GM18498 (cell line): Measurements from ENCODE around the gene SLC25A43.
"Not testable (repeated sequence)": the region's sequence is repeated elsewhere in the genome, so short reads cannot be mapped to it uniquely, and the experiment has no call there.

Experiments used
- ATAC-seq: cut with Tn5 transposase; IDR thresholded peaks from one replicate; pipeline ENCODE4 v1.9.1; 2021; ENCODE audit warnings: mild to moderate bottlenecking, moderate library complexity; ENCODE audit not compliant: unreplicated experiment

Gene SLC25A43

DNA sequence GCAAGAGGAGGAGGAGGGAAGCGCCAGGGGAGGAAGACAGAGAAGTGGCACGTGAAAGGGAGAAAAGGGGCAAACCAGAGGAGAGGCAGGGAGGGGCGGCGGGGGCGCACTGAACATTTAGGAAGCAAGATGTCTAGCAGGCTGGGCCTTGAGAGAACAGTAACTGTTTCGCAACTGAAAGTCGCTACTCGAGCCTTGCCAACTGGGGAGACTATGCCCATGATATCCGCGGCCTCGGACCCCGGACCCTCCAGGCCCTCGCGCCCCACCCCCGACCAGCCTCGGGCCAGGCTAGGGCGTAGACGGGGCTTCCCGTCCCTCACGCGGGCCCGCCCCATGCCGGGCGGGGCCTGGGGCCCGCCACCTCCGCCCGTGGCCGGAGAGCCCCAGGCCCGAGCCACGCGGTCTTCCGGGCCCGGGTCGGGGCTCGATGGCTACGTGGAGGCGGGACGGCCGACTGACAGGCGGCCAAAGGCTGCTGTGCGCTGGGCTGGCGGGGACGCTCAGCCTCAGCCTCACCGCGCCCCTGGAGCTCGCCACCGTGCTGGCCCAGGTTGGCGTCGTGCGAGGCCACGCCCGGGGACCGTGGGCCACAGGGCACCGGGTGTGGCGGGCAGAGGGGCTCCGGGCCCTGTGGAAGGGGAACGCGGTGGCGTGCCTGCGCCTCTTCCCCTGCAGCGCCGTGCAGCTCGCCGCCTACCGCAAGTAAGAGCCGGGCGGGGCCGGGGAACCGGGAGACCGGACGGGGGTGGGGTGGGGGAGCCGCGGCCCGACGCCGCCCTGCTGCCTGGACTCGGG is at the start of gene SLC25A43:
SLC25A43 (plus strand) TSS at position 363 of the 798 bp plus-strand sequence; CDS start at position 431, 68 bp downstream.
- ATAC-seq, result peak; percentile 95

DNA sequence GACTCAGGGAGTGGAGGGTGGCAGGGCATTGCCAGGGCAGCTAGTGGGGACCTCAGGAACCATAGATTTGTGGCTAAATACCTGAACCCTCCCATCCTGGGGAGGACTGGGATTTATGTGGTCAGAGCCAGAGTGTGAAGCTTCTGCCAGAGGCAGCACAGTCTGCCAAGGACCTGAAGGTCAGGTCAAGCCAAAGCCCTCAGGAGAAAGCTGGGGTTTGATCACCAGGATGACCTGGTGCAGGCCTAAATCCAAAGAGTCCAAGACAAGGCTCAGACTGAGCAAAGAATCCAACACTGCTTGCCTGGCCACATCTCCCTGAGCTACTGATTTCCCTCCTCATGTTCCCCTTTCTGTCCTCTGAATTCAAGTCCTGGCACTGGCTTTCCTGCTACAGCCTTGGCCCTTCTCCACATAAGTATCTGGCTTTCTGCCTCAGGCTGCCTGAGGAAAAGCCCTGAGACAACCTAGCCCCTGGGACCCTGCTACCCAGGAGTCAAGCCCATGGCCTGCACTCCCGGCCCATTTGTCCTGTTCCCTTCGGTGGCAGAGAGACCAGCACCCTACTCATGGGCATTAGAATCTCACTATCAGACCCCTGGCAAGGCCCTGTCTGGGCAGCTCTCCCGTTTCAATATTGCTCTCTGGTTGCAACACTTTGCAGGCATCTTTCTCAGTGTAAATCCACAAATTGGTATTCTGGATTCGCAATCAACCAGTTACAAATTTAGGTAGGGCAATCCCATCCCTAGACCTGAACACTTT is 39.3 kb upstream of the SLC25A43 start:
- no peak for ATAC-seq

DNA sequence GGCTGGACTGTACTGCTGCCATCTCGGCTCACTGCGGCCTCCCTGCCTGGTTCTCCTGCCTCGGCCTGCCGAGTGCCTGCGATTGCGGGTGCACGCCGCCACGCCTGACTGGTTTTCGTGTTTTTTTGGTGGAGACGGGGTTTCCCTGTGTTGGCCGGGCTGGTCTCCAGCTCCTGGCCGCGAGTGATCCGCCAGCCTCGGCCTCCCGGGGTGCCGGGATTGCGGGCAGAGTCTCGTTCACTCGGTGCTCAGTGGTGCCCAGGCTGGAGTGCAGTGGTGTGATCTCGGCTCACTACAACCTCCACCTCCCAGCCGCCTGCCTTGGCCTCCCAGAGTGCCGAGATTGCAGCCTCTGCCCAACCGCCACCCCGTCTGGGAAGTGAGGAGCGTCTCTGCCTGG is 37.7 kb upstream of the SLC25A43 start:
- ATAC-seq, result not testable (repeated sequence)

DNA sequence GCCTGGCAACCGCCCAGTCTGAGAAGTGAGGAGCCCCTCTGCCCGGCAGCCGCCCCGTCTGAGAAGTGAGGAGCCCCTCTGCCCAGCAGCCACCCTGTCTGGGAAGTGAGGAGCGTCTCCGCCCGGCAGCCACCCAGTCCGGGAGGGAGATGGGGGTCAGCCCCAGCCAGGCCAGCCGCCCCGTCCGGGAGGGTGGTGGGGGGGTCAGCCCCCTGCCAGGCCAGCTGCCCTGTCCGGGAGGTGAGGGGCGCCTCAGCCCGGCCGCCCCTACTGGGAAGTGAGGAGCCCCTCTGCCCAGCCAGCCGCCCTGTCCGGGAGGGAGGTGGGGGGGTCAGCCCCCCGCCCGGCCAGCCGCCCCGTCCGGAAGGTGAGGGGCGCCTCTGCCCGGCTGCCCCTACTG is 37.1 kb upstream of the SLC25A43 start:
- not testable (repeated sequence) for ATAC-seq

DNA sequence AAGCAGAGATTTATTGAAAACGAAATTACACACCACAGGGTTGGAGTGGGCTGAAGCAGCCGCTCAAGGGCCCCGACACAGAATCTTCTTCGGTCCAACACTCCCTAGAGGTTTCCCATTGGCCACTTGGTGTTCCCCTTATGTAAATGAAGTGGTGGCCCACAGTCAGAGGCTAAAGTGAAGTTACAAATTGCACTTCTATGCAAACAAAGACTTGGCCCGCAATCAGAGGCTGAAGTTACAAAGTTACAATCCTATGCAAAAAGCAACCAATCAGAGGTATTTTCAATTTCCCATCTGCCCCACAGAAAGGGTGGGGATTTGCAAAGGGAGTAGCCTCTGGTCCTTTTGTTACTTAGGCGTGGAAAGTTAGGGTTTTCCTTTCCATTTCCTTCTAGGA is 35.7 kb upstream of the SLC25A43 start:
- ATAC-seq, result no peak

DNA sequence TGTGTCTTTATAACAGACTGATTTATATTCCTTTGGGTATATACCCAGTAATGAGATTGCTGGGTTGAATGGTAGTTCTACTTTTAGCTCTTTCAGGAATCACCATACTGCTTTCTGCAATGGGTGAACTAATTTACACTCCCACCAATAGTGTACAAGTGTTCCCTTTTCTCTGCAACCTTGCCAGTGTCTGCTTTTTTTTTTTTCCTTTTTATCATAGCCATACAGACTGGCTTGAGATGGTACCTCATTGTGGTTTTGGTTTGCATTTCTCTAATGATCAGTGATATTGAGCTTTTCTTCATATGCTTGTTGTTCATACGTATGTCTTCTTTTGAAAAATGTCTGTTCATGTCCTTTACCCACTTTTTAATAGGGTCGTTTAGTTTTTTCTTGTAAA is 27.3 kb upstream of the SLC25A43 start:
- ATAC-seq, result not testable (repeated sequence)

DNA sequence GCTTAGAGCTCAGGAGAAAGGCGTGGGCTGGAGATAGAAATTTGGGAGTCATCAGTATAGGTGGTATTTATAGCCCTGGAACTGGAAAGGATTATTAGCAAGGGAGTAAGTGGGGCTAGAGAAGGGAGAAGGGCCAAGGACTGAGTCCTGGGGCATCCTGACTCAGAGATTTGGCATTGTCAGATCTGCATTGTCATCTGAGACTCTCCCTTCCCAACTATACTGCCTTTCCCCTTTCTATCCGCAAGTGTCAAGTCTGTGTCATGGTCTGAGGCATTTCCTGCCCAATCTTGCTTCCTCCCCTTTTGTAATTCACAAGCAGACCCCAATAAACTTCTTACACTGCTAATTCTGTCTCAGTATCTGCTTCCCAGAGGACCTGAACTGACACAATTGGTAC is 24.4 kb upstream of the SLC25A43 start:
- ATAC-seq, result no peak

DNA sequence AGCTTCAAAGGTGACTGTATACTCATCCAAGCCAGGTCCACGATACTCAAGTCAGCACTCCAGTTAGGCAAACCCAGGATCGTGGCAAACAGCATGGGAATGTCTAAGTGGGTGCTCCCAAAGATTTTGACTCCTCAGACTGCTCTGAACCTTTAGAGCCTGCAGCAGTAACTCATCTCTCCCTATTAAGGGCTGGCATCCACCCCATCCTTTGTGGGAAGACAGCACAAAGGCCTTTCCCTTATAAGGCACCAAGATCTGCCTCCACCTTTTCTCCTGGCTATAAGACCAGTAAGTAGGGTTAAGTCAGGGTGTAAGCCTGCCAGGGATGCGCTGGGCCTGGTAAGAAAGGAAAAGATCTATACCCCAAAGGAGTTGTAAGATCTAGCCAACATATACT is 23.6 kb upstream of the SLC25A43 start:
- no peak for ATAC-seq

DNA sequence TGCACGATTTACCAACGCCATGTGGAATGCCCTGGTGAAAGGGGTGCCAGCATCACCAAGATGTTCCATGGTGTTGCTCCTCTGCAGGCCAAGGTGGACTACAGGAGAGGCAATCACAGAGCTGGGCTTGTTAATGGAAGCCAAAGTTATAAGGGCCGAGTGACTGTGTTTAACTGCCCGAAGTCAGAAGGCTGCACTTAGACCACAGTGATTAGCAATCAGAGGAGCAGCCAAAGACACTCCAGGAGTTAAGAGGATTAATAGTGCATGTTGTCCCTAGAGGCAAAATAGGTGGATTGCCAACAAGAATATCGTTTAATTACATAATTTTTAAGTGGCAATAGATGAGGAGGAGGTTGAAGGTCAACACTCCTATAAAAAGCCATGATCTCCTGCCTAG is 22.8 kb upstream of the SLC25A43 start:
- ATAC-seq, result no peak

DNA sequence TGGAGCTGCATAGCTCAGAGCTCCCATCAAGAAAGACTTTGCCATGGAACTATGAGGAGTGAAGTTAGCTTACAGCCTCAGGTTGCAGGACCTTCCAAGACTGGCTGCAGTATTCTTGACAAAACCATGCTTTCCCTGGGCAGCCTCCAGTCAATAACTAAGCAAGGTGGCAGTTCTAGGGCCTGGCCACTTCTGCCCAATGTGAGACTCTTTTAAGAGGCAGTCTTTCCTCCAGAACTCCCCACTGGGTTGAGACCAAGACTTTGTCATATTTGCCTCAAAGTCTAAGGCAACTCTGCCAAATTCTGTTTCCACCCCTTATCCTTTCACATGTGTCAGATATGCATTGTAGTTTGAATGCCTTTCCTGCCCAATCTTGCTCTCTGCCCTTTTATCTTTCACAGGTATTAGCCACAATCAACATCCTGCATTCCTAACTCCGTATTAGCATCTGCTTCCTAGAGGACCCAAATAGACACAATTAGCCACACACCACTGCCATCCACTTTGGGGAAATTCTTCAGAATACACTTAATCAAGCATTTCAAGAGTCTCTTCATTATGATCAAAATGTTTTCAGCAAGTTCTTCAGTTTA is 17.7 kb upstream of the SLC25A43 start:
- ATAC-seq, result no peak

DNA sequence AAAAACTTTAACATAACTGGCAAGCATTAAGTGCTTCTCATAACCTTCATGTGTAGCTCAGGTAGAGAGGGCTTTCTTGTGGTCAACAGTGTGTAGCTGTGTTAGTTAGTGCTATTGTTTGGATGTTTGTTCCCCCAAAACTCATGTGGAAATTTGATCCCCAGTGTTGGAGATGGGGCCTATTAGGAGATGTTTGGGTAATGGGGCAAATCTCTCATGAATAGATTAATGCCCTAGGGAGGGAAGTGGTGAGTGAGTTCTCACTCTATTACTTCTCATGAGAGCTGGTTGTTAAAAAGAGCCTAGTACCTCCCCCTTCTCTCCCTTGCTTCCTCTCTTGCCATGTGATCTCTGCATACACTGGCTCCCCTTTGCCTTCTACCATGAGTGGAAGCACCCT is 16.5 kb upstream of the SLC25A43 start:
- ATAC-seq, result no peak

DNA sequence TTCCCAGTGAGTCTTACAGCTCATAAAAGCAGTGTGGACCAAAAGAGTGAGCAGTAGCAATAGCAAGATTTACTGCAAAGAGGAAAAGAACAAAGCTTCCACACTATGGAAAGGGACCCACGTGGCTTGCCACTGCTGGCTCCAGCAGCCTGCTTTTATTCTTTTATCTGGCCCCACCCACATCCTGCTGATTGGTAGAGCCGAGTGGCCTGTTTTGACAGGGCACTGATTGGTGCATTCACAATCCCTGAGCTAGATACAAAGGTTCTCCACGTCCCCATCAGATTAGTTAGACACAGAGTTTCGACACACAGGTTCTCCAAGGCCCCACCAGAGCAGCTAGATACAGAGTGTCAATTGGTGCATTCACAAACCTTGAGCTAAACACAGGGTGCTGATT is 12.5 kb upstream of the SLC25A43 start:
- not testable (repeated sequence) for ATAC-seq

DNA sequence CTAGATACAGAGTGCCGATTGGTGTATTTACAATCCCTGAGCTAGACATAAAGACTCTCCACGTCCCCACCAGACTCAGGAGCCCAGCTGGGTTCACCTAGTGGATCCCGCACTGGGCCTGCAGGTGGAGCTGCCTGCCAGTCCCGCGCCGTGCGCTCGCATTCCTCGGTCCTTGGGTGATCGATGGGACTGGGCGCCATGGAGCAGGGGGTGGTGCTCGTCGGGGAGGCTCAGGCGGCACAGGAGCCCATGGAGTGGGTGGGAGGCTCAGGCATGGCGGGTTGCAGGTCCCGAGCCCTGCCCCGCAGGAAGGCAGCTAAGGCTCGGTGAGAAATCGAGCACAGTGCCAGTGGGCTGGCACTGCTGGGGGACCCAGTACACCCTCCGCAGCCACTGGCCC is 11.7 kb upstream of the SLC25A43 start:
- ATAC-seq, result not testable (repeated sequence)

DNA sequence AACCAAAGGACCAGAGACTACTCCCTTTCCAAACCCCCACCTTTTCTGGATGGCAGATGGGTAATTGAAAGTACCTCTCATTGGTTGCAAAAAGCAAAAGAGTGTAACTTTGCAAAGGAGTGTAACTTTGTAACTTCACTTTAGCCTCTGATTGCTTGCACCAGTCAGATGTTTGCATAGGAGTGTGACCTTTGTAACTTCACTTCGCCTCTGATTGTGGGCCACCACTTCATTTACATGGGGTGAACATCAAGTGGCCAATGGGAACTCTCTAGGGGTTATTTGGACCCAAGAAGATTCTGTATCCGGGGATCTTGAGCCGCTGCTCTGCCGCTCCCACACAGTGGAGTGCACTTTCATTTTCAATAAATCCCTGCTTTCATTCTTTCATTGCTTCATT is 9.9 kb upstream of the SLC25A43 start:
- ATAC-seq, result no peak

DNA sequence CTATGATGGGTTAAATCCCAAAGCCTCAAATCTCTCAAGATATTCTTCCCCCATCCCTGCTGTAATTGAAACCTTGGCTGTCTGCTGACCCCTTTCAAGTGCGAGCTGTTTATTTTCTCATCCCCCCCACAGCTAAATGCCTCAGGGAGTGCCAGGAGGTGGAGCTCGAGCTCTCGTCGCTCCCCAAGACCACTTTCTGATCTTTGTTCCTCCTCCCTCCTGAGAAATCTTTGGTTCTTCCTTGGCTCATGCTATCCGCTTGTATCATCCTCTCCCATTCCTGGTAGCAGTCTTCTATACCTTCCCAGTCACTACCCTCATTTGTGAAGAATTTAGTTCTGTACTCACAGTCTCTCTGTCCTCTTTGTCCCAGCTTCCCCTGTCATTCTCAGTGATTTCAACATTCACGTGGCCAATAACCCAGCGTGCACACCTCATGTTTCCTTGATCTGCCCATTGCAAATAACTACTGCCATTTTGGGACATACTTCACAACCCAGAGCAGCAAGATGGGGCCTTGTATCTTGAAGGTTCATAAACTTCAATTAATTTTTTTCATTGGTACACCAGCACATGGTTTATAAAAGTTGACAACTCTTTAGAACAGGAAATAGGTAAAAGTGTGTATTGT is 9.2 kb upstream of the SLC25A43 start:
- no peak for ATAC-seq

DNA sequence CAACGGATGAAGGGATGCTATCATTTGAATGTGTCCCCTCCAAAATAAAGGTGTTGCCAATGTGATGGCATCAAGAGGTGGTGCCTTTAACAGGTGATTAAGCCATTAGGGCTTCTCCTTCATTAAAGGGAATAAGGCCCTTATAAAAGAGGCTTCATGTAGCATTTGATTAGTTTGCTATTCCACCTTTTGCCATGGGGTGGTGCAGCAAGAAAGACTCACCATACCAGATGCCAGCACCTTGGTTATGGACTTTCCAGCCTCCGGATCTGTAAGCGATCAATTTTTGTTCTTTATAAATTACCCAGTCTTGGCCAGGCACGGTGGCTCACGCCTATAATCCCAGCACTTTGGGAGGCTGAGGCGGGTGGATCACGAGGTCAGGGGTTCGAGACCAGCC is 7.9 kb upstream of the SLC25A43 start:
- ATAC-seq, result no peak

DNA sequence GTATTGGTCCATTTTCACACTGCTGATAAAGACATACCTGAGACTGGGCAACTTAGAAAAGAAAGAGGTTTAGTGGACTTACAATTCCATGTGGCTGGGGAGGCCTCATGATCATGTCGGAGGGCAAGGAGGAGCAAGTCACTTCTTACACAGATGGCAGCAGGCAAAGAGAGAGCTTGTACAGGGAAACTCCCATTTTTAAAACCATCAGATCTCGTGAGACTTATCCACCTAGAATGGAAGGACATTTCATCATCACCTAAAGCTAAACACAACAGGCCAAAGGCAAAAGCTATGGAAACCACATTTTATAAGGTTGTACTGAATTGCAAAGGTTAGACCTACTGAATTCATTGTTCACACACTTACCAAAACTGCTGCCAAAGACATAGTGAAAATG is 6.0 kb upstream of the SLC25A43 start:
- ATAC-seq, result no peak

DNA sequence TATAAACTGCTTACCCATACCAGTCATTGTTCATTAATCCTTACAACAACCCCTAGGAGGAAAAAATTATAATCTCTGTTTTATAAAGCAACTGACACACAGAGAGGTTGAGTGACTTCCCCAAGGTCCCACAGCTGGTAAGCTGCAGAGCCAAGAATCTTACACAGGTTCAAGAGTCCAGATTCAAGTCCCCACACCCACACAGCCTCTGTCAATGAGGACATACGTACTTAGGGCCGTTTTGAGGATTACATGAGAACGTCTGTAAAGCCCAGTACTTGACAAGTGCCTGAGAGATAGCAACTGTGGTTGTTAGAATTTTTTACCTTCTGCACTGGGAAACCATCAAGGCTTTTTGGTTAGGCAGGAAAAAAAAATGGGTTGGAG is 556 bp upstream of the SLC25A43 start:
- no peak for ATAC-seq

DNA sequence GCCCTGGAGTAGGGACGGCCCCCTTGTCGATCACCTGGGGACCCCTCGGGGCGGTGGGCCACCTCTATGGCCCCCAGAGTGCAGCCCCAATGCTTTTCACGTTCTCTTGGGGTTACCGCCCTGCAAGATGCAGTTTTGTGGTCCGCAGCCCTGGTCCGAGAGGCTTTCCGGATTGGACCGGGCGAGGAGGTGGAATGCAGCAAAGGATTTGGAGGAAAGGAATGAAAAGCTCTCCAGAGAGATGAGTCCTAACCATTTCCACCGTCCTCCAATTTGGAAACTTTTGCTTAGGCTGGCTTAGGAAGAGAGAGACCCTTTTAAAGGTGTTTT is 601 bp downstream of the SLC25A43 start:
- no peak for ATAC-seq

DNA sequence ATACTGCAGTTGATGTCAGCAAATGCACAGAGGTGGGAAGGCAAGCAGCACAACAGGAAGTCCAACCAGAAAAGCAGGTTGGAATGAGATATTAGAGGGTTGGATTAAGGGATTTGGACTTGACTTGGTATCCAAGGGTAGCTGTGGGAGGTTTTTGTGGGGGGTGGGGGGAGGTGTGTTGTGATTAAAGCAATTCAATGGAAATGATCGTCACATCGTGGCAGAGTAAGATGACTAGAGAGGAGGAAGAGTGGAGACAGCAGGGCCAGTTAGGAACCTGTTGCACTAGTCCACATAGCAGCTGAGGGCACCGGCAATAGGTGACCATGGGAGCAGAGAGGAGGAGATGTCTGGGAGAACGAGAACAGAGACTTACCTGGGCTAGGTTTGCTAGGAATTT is 2.4 kb downstream of the SLC25A43 start:
- ATAC-seq, result no peak

DNA sequence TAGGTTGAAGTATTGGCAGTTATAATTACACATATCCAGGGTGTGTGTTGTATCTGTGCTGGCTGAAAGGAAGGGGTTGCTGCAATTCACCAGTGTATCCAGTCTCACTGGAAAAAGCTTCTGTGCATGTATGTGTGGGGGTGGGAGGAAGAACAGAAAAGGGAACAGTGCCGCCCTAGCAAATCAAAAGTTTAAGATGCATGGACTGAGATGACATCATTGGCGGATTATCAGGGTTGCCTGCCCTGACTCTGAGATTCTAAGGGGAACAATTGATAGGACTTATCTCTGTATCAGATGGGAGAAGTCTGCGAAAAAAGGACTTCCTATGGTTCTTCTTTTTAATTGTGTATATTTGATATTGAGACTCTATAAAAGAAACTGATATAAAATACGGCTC is 3.5 kb downstream of the SLC25A43 start:
- ATAC-seq, result no peak

DNA sequence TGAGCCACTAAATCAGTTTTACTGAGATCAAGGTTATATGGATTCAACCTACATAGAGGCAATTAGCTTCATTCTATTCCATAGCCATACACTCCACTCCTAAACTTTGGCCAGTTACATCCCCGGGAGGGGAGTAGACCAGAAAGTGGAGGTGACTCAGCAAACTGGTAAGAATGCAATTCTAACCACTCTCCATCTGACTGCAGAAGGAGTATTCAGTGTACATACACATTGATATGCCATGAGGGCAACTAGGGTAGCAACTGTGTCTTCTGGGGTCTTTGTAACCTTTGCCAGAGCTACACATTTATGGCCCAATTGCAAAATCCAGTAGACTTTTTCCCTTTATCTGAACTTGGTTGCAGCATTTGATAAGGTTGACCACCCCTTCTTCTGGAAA is 7.6 kb downstream of the SLC25A43 start:
- no peak for ATAC-seq
